ENCODE results near the gene PAPOLB. TPM values are rescaled to one million over a fixed set of nuclear protein-coding genes. Genes with fewer than 3 reads are reported as not detected.

PAPOLB gene
- total RNA-seq, 1 donor from 2014 or later, result 0.22 TPM

GRCh38 chr7:4837803-4838625 lies 23.8 kb downstream of the PAPOLB start:
- no peaks in the 10 kb centered on the region for H3K4me1 Mint-ChIP-seq
- H3K9me3 Mint-ChIP-seq, result no peaks in the 10 kb centered on the region
- TF ChIP-seq CTCF (IDR thresholded peaks at IDR 0.05; ENCODE audit: unreplicated experiment), result no peak
- H3K36me3 Mint-ChIP-seq, result no peaks in the 10 kb centered on the region
- no peak overlapping the region for H3K4me3 Mint-ChIP-seq
- H3K27me3 Mint-ChIP-seq (ENCODE audit: low read depth), result no peaks in the 10 kb centered on the region
- H3K27ac Mint-ChIP-seq, result no peak overlapping the region
- DNase-seq (ENCODE audit: low spot score in 2 of 2, unreplicated experiment in 2 of 2), result no peak

- no peaks in the 10 kb centered on the region for H3K4me1 Mint-ChIP-seq
- H3K27me3 Mint-ChIP-seq (ENCODE audit: low read depth), result no peaks in the 10 kb centered on the region
- H3K36me3 Mint-ChIP-seq, result no peaks in the 10 kb centered on the region
- H3K27ac Mint-ChIP-seq, result no peak overlapping the region
- H3K9me3 Mint-ChIP-seq, result no peaks in the 10 kb centered on the region
- no peak overlapping the region for H3K4me3 Mint-ChIP-seq
- DNase-seq (ENCODE audit: low spot score in 2 of 2, unreplicated experiment in 2 of 2), result no peak
- no peak for TF ChIP-seq CTCF (IDR thresholded peaks at IDR 0.05; ENCODE audit: unreplicated experiment)
Observed at GRCh38 chr7:4837041-4837802, 24.6 kb downstream of the PAPOLB start.

GRCh38 chr7:4836206-4836661 lies 25.6 kb downstream of the PAPOLB start:
- no peaks in the 10 kb centered on the region for H3K27me3 Mint-ChIP-seq (ENCODE audit: low read depth)
- TF ChIP-seq CTCF (IDR thresholded peaks at IDR 0.05; ENCODE audit: unreplicated experiment), result no peak
- H3K36me3 Mint-ChIP-seq, result no peaks in the 10 kb centered on the region
- no peak overlapping the region for H3K4me3 Mint-ChIP-seq
- H3K4me1 Mint-ChIP-seq, result no peaks in the 10 kb centered on the region
- no peak overlapping the region for H3K27ac Mint-ChIP-seq
- DNase-seq (ENCODE audit: low spot score in 2 of 2, unreplicated experiment in 2 of 2), result no peak
- no peaks in the 10 kb centered on the region for H3K9me3 Mint-ChIP-seq

- Mint-ChIP-seq H3K4me1 (no peaks in the 10 kb centered on the region), H3K36me3 (no peaks in the 10 kb centered on the region), H3K27me3 (ENCODE audit: low read depth) (no peaks in the 10 kb centered on the region), H3K9me3 (no peaks in the 10 kb centered on the region), H3K4me3 (no peak overlapping the region), H3K27ac (no peak overlapping the region)
- DNase-seq (ENCODE audit: low spot score in 2 of 2, unreplicated experiment in 2 of 2), result no peak
- TF ChIP-seq CTCF (IDR thresholded peaks at IDR 0.05; ENCODE audit: unreplicated experiment), result no peak
Observed at GRCh38 chr7:4835398-4836205, 26.2 kb downstream of the PAPOLB start.

- H3K4me3 Mint-ChIP-seq, result no peak overlapping the region
- H3K4me1 Mint-ChIP-seq, result peaks cover 2% of the 10 kb centered on the region
- no peak for TF ChIP-seq CTCF (IDR thresholded peaks at IDR 0.05; ENCODE audit: unreplicated experiment)
- H3K27me3 Mint-ChIP-seq (ENCODE audit: low read depth), result no peaks in the 10 kb centered on the region
- no peak overlapping the region for H3K27ac Mint-ChIP-seq
- DNase-seq (ENCODE audit: low spot score in 2 of 2, unreplicated experiment in 2 of 2), result no peak
- peaks cover 1% of the 10 kb centered on the region for H3K36me3 Mint-ChIP-seq
- no peaks in the 10 kb centered on the region for H3K9me3 Mint-ChIP-seq
Observed at GRCh38 chr7:4834601-4835397, 27.0 kb downstream of the PAPOLB start.

Data from mesothelial cell of epicardium (in vitro differentiated cells).